Ammon's horn (tissue), 1 donor: ENCODE results near the gene OR10A2.
"Not testable (repeated sequence)": the region's sequence is repeated elsewhere in the genome, so short reads cannot be mapped to it uniquely, and the experiment has no call there.

Experiments used
- DNase-seq: peaks from one replicate; pipeline ENCODE4 v3.0.0-alpha.2; 2016; ENCODE audit warnings: low spot score

Gene OR10A2

GRCh38 chr11:6887711-6888110, 24.9 kb downstream of the OR10A2 start:
- DNase-seq = not testable (repeated sequence)

- no peak for DNase-seq
These were observed 26.0 kb downstream of the OR10A2 start for GRCh38 chr11:6888830-6889229.

GRCh38 chr11:6889835-6890234, 27.0 kb downstream of the OR10A2 start:
- DNase-seq = no peak

GRCh38 chr11:6892400-6892799, 29.5 kb downstream of the OR10A2 start, which contains the start of gene OR2D2:
OR2D2 (minus strand) TSS chr11:6892500; CDS start chr11:6892500, 0 bp downstream.
- DNase-seq = no peak

GRCh38 chr11:6894097-6894496, 31.2 kb downstream of the OR10A2 start:
- no peak for DNase-seq

GRCh38 chr11:6895010-6895409, 32.2 kb downstream of the OR10A2 start:
- DNase-seq = no peak

GRCh38 chr11:6898911-6899310, 36.1 kb downstream of the OR10A2 start:
- DNase-seq = no peak

- no peak for DNase-seq
These were observed 37.6 kb downstream of the OR10A2 start for GRCh38 chr11:6900327-6900999.

GRCh38 chr11:6904804-6905203, 41.9 kb downstream of the OR10A2 start:
- DNase-seq = not testable (repeated sequence)

GRCh38 chr11:6911378-6911777, 48.5 kb downstream of the OR10A2 start:
- no peak for DNase-seq

- DNase-seq = no peak
These were observed 49.1 kb downstream of the OR10A2 start for GRCh38 chr11:6911948-6912347.

- DNase-seq = no peak
These were observed 56.8 kb downstream of the OR10A2 start for GRCh38 chr11:6919698-6920097.

- DNase-seq = no peak
These were observed 57.8 kb downstream of the OR10A2 start, which contains the start of gene OR2D3 for GRCh38 chr11:6920702-6921101. OR2D3 (plus strand) TSS chr11:6921002; CDS start chr11:6921002, 0 bp downstream.
